Sigmoid colon (tissue), 7 donors: Measurements from ENCODE around the gene ATXN7. TPM values are rescaled to one million over a fixed set of nuclear protein-coding genes. Genes with fewer than 3 reads are reported as not detected.

Experiments used
- DNase-seq: peaks from one replicate; pipeline ENCODE4 v3.0.0-alpha.2; 2019
- H3K27ac ChIP-seq, 4 donors: fragments of 200-600 bp; sonication (generic); one replicate each; pipeline ENCODE4 v1.5.1; 2016 to 2019; ENCODE audit warnings: mild to moderate bottlenecking in 1 of 4
- H3K27me3 ChIP-seq, 3 donors: fragments of 200-600 bp; sonication (generic); one replicate each; pipeline ENCODE4 v1.5.1; 2019; ENCODE audit warnings: mild to moderate bottlenecking in 1 of 3
- H3K36me3 ChIP-seq, 4 donors: fragments of 200-600 bp; sonication (generic); one replicate each; pipeline ENCODE4 v1.5.1; 2016 to 2019
- H3K4me1 ChIP-seq, 4 donors: fragments of 200-600 bp; sonication (generic); one replicate each; pipeline ENCODE4 v1.5.1; 2017 to 2019
- H3K4me3 ChIP-seq, 4 donors: fragments of 200-600 bp; sonication (generic); one replicate each; pipeline ENCODE4 v1.5.1; 2017 to 2019; ENCODE audit warnings: mild to moderate bottlenecking in 2 of 4, moderate library complexity in 1 of 4
- H3K9me3 ChIP-seq, 4 donors: fragments of 200-600 bp in 3 of 4; sonication (generic) in 3 of 4; one replicate each; pipeline versions ENCODE4 v1.5.1 to v1.6.1; 2013 to 2019
- EP300 ChIP-seq, 4 donors: sonication (generic); formaldehyde crosslinking; IDR thresholded peaks; one replicate each; pipeline ENCODE4 v1.6.1; 2017; ENCODE audit warnings: antibody characterized with exemption in 4 of 4
- POLR2A ChIP-seq, 2 donors: fragments of 450-650 bp; IDR thresholded peaks; one replicate each; pipeline ENCODE4 v1.6.1; 2016; ENCODE audit warnings: antibody characterized with exemption in 2 of 2, mild to moderate bottlenecking in 2 of 2, moderate library complexity in 2 of 2
- POLR2AphosphoS5 ChIP-seq, 4 donors: sonication (generic); formaldehyde crosslinking; IDR thresholded peaks; one replicate each; pipeline ENCODE4 v1.6.1; 2017; ENCODE audit warnings: antibody characterized with exemption in 4 of 4
- WGBS, 2 donors: extraction: QIAGEN DNeasy Blood & Tissue Kit; methylation state at CpG; one replicate each; pipeline ENCODE4 v1.1.7; 2013; 5-methylcytosine and 5-hydroxymethylcytosine counted together
- intact Hi-C: fragments of 100-400 bp; cut with DNase I; formaldehyde crosslinking; loops from one replicate; pipeline ENCODE4 v1.15.1; 2023
- polyA plus RNA-seq, 3 donors: library from polyadenylated mRNA; stranded (reverse); fragments of 200-250 nt; gene quantifications; one replicate each; pipeline ENCODE4 v1.2.3, GENCODE V29; 2013
- total RNA-seq, 4 donors: library from RNA; depleted of rRNA; stranded (reverse); fragments of >200 nt; gene quantifications; one replicate each; pipeline ENCODE4 v1.1.0, GENCODE V29; 2016
- TF ChIP-seq, protein P1 (sequence below), 4 experiments: fragments of 450-650 bp in 3 of 4; fragments of 200-600 bp in 1 of 4; IDR thresholded peaks; one replicate each; pipeline ENCODE4 v1.5.1; 2016 to 2019; ENCODE audit warnings: antibody characterized with exemption in 4 of 4, mild to moderate bottlenecking in 3 of 4, moderate library complexity in 2 of 4
- donor health status: healthy with polysubstance abuse.
- donor health status: Bipolar disorder and iron deficiency.
- donor health status: healthy.

ATXN7 gene
- total and polyA plus RNA-seq, 7 donors, result 2.1 to 32.7 (median 17.8) TPM

DNA sequence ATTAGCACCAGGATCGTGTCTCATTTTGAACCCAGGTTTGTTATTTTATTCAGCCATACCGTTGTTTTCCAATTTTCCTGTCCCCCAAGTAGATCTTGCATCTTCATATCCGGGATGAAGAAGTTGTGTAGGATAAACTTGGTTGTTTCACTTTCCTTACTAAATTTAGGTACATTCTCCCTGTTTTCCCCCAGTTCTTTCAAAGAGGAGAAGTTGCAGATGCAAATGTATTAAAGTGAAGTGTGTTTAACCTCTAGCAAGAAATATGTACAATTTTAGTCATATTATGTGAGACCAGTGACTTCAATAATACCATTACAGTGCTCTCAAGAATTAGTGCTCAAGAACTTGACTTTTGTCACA is 1.3 kb downstream of the ATXN7 start:
- intact Hi-C loops, result loop anchor here (1.0 to 5.0 kb wide), 3 partner anchors 46 to 132 kb away; no protein-coding TSS in a partner anchor
- H3K4me1 ChIP-seq, result peaks cover 0 to 31% (median 18%) of the 10 kb centered on the region in 4 donors
- peak overlapping the region; percentile 84 to 95 (median 94) for H3K27ac ChIP-seq
- H3K4me3 ChIP-seq, result peak overlapping the region; percentile 91 to 99 (median 97)
- no peak for DNase-seq
- no peaks in the 10 kb centered on the region for H3K27me3 ChIP-seq
- no peaks in the 10 kb centered on the region for H3K36me3 ChIP-seq
- H3K9me3 ChIP-seq, result no peaks in the 10 kb centered on the region
- 1 to 6% methylated on average over 3 of the region's 3 CpGs for WGBS, 2 donors
- TF ChIP-seq POLR2AphosphoS5 (IDR thresholded peaks at IDR 0.05) (no peak), POLR2A (IDR thresholded peaks at IDR 0.05) (no peak)
- TF ChIP-seq, protein P1, sequence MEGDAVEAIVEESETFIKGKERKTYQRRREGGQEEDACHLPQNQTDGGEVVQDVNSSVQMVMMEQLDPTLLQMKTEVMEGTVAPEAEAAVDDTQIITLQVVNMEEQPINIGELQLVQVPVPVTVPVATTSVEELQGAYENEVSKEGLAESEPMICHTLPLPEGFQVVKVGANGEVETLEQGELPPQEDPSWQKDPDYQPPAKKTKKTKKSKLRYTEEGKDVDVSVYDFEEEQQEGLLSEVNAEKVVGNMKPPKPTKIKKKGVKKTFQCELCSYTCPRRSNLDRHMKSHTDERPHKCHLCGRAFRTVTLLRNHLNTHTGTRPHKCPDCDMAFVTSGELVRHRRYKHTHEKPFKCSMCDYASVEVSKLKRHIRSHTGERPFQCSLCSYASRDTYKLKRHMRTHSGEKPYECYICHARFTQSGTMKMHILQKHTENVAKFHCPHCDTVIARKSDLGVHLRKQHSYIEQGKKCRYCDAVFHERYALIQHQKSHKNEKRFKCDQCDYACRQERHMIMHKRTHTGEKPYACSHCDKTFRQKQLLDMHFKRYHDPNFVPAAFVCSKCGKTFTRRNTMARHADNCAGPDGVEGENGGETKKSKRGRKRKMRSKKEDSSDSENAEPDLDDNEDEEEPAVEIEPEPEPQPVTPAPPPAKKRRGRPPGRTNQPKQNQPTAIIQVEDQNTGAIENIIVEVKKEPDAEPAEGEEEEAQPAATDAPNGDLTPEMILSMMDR (IDR thresholded peaks at IDR 0.05), result no peak

DNA sequence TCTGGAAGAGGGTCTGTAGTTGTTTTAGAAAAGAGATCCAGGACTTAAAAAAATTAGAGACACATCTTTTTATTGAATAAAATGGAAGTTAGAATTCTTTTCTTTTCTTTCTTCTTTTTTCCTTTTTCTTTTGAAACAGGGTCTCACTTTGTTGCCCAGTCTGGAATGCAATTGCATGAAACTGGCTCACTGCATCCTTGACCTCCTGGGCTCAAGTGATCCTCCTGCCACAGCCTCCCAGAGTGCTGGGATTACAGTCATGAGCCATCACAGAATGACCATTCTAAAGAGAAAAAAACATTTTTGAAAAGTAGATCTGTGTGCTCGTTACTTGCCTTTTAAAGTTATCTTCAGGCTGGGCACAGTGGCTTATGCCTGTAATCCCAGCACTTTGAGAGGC is 3.6 kb downstream of the ATXN7 start:
- H3K4me1 ChIP-seq, result peaks cover 0 to 22% (median 18%) of the 10 kb centered on the region in 4 donors
- H3K9me3 ChIP-seq, result no peaks in the 10 kb centered on the region
- DNase-seq, result no peak
- H3K27me3 ChIP-seq, result no peaks in the 10 kb centered on the region
- WGBS, 2 donors, result 97% methylated on average over 1 of the region's 1 CpG
- no peak for TF ChIP-seq EP300 (IDR thresholded peaks at IDR 0.05)
- TF ChIP-seq POLR2AphosphoS5 (IDR thresholded peaks at IDR 0.05), result no peak
- no peak for TF ChIP-seq POLR2A (IDR thresholded peaks at IDR 0.05)
- TF ChIP-seq, protein P1 (IDR thresholded peaks at IDR 0.05), result no peak
- H3K36me3 ChIP-seq, result no peaks in the 10 kb centered on the region
- intact Hi-C loops, result no loop called here
- H3K27ac ChIP-seq, result no peak overlapping the region
- no peak overlapping the region for H3K4me3 ChIP-seq

DNA sequence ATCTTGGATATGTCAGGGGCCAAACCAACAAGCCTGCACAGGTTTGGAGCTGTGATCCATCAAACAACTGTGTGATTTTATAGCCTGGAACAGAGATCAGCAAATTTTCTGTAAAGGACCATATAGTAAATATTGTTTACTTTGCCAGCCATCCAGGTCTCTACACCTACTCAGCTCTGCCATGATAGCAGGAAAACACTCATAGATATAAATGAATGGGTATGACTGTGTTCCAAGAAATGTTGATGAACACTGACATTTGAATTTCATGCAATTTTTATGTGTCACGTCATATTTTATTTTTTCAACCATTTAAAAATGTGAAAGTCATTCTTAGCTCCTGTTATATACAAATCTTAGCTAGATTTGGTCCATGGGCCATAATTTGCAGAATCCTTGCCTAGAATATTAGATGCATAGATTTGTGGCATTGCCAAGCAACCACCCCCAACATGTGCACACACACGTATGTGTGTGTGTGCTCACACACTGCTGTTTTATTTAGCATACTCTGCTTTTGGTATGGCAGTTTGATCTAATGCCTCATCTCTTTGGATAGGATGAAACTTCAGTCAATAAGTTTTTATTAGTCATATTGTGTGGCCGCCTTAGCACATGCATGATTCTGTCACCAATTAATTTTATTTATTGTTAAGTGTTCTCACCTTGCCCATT is 6.4 kb downstream of the ATXN7 start:
- TF ChIP-seq POLR2A (IDR thresholded peaks at IDR 0.05) (no peak), EP300 (IDR thresholded peaks at IDR 0.05) (no peak), POLR2AphosphoS5 (IDR thresholded peaks at IDR 0.05) (no peak)
- TF ChIP-seq, protein P1 (IDR thresholded peaks at IDR 0.05), result no peak
- Histone ChIP-seq H3K27me3 (no peaks in the 10 kb centered on the region), H3K27ac (no peak overlapping the region), H3K9me3 (no peaks in the 10 kb centered on the region), H3K4me1 (peaks cover 0 to 10% (median 6%) of the 10 kb centered on the region in 4 donors), H3K36me3 (no peaks in the 10 kb centered on the region), H3K4me3 (no peak overlapping the region)
- DNase-seq, result no peak
- WGBS, 2 donors, result 85 to 90% methylated on average over 3 of the region's 3 CpGs
- intact Hi-C loops, result no loop called here

DNA sequence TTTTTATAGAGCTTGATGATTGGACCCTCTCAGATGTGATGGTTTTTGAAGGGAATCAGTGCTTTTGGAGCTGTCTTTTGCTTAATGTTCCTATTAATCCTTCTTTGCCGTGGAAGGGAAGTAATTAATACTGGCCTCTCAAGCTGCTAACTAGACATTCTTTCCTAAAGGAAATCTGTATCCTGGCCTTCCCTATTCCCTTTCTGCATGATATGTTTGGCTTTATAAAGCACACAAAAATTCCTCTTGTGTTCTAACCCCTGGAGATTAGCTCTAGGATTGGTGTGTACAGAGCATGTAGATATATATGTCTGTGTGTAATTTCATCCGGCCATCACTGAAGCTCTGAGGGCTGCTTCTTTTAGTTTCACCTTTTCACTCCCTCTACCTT is 6.9 kb downstream of the ATXN7 start:
- no peaks in the 10 kb centered on the region for H3K27me3 ChIP-seq
- WGBS, 2 donors, result 77 to 82% methylated on average over 2 of the region's 2 CpGs
- no peak for DNase-seq
- no peak for TF ChIP-seq POLR2AphosphoS5 (IDR thresholded peaks at IDR 0.05)
- TF ChIP-seq POLR2A (IDR thresholded peaks at IDR 0.05), result no peak
- TF ChIP-seq, protein P1 (IDR thresholded peaks at IDR 0.05), result no peak
- TF ChIP-seq EP300 (IDR thresholded peaks at IDR 0.05), result no peak
- H3K4me3 ChIP-seq, result no peak overlapping the region
- no peaks in the 10 kb centered on the region for H3K9me3 ChIP-seq
- no peaks in the 10 kb centered on the region for H3K36me3 ChIP-seq
- intact Hi-C loops, result no loop called here
- H3K27ac ChIP-seq, result no peak overlapping the region
- peaks cover 0 to 12% (median 7%) of the 10 kb centered on the region in 4 donors for H3K4me1 ChIP-seq
